DOHH2 (cell line): ENCODE data around the gene WFIKKN2.

ENCODE experiments used
- EZH2phosphoT487 ChIP-seq: fragments of 200-600 bp; sonication (generic); IDR thresholded peaks from 2 replicates; pipeline ENCODE4 v1.6.1; 2017; ENCODE audit warnings: borderline replicate concordance, mild to moderate bottlenecking, antibody characterized with exemption, low read length, moderate library complexity, mixed read lengths
- TF ChIP-seq, protein P1 (sequence below): fragments of 200-600 bp; sonication (generic); IDR thresholded peaks from one replicate; pipeline ENCODE4 v1.5.1; 2014; ENCODE audit warnings: antibody characterized with exemption, mild to moderate bottlenecking, low read depth, low read length; ENCODE audit not compliant: poor library complexity, severe bottlenecking

DNA sequence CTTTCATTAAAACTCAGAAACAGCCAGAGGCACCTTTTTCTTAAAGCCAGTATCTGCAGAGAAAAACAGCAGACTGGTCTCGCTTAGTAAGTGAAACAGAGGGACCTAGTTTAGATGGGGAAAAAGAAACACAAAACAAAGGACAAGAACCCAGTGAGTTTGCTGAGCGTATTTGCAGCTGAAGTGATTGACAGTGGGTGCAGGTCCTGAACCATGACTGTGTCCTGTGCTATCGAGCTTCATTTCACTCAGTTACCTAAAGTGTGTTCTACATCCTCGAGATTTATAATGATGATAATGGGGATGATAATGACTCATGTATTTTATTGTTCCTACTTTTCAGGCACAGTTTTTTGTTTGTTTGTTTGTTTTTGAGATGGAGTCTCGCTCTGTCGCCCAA lies 31.7 kb upstream of the WFIKKN2 start:
- TF ChIP-seq, protein P1, sequence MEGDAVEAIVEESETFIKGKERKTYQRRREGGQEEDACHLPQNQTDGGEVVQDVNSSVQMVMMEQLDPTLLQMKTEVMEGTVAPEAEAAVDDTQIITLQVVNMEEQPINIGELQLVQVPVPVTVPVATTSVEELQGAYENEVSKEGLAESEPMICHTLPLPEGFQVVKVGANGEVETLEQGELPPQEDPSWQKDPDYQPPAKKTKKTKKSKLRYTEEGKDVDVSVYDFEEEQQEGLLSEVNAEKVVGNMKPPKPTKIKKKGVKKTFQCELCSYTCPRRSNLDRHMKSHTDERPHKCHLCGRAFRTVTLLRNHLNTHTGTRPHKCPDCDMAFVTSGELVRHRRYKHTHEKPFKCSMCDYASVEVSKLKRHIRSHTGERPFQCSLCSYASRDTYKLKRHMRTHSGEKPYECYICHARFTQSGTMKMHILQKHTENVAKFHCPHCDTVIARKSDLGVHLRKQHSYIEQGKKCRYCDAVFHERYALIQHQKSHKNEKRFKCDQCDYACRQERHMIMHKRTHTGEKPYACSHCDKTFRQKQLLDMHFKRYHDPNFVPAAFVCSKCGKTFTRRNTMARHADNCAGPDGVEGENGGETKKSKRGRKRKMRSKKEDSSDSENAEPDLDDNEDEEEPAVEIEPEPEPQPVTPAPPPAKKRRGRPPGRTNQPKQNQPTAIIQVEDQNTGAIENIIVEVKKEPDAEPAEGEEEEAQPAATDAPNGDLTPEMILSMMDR = no peak
- no peak for TF ChIP-seq EZH2phosphoT487
